PC-3 (cell line): ENCODE data around the gene KCNH4.
"Not testable (repeated sequence)": the region's sequence is repeated elsewhere in the genome, so short reads cannot be mapped to it uniquely, and the experiment has no call there.

Experiments
- CTCF ChIP-seq: fragments of 300-600 bp; sonication (generic); conservative IDR thresholded peaks from 2 replicates; pipeline ENCODE4 v1.5.1; 2017; ENCODE audit warnings: antibody characterized with exemption, low read depth, mild to moderate bottlenecking, low read length
- EZH2 ChIP-seq: fragments of 300-600 bp; sonication (generic); IDR thresholded peaks from one replicate; pipeline ENCODE4 v1.6.1; 2017; ENCODE audit warnings: antibody characterized with exemption, mild to moderate bottlenecking, low read length; ENCODE audit not compliant: unreplicated experiment
- EZH2phosphoT487 ChIP-seq: fragments of 300-600 bp; sonication (generic); IDR thresholded peaks from 2 replicates; pipeline ENCODE4 v1.6.1; 2018; ENCODE audit warnings: mild to moderate bottlenecking, antibody characterized with exemption, low read length, borderline replicate concordance

GRCh38 chr17:42140690-42141089 lies 40.3 kb downstream of the KCNH4 start:
- TF ChIP-seq CTCF, EZH2, EZH2phosphoT487: not testable (repeated sequence)
